ENCODE data around the gene BUB1B.
"Not testable (repeated sequence)": the region's sequence is repeated elsewhere in the genome, so short reads cannot be mapped to it uniquely, and the experiment has no call there.

The BUB1B gene

DNA sequence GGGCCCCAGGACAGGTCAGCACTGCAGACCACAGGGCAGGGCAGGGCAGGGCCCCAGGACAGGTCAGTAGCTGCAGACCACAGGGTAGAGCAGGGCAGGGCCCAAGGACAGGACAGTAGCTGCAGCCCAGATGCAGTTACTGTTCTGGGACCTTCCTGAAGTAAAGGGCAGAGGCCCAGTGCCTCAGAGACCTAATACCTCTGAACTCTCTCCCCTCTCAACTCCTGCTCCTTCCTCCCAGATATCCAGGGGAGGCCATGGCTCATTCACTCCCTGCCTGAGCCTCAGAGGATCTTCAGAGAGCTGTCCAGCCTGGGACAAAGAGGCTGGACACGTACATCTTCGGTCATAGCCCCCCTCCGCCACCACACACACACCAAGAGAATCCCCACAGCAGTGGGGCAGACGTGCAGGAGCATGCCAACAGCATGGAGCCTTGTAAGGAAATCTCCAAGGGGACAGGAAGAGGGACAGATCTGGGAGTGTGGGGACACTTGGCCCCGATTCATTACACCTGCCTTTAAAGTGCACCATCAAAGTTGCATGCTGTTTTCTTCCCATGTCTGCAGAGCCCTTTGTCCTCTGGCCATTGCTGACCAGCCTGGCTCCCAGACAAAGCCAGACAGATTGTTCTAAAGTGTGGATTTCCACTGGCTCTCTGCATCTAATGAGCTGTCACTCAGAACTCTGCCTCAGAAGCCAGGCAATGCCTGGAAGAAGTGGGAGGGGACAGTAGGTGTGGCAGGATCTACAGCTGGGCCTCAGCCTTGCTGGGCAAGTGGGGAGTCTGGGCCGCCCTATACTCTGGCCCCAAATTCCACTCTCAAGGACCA is 24.2 kb upstream of the BUB1B start:
- no peak for DNase-seq (ENCODE audit: low spot score)

DNA sequence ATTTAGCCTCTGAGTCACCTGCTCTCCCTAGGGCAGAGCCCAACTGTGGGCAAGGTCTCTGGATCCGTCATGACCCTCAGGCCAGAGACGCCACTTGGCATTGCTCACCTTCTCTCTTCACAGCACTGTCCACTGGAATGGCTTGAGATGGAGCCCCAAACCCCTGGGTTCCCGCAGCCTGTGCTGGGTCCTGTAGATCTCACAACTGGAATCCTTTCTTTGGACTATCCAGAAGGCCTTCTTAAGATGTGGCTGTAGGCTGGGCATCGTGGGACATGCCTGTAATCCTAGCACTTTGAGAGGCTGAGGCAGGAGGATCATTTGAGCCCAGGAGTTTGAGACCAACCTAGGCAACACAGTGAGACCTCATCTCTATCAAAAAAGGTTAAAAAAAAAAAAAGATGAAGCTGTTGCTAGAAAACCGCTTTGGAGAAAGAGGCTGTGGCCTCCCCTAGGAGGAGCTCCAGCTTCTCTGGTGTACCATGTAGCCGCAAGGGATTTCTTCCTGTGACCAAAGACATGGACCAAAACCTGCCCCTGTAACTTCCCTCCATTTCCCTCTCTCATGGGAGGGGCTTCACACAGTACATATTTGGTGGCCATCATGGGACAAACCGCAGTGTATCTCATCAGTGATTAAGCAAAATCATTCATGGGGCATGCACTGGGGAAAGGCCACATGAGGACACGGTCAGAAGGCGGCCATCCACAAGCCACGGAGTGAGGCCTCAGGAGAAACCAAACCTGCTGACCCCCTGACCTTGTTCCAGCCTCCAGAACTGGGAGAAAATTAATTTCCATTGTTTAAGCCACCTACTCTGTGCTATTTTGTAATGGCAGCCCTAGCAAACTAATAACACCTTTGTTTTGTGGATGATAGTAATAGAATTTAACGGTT is 23.3 kb upstream of the BUB1B start:
- no peak for DNase-seq (ENCODE audit: low spot score)

DNA sequence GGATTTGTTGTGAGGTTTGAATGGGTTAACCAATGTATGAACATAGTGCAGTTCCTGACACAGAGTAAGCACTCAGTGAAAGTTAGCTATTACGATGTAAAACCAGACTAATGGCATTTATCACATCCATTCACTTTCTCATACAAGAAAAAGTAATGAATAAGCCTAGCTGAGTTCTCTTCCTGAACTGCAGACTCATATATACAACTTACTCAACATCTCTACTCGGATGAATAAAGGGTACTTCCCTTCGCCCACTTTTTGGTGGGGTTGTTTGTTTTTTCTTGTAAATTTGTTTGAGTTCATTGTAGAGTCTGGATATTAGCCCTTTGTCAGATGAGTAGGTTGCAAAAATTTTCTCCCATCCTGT is 22.7 kb upstream of the BUB1B start:
- DNase-seq (ENCODE audit: low spot score), result not testable (repeated sequence)

DNA sequence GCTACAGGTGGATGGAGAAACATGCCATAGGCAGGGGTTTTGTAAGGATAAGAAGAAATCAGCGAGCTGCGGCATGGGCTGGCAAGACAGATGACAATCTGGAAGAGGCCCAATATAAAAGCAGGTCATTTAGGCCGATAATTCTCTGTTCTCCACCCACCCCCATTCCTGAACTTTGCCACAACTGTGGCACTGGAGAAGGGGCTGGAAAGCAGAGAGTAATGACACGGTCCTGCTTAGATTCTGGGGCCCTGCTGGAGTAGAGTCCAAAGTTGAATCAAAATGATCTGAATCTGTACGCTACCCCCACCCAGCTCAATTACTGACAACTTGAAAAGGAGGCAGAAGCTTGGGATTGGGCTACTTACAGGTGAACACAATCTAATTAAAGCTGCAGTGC is 18.4 kb upstream of the BUB1B start:
- DNase-seq (ENCODE audit: low spot score), result no peak

DNA sequence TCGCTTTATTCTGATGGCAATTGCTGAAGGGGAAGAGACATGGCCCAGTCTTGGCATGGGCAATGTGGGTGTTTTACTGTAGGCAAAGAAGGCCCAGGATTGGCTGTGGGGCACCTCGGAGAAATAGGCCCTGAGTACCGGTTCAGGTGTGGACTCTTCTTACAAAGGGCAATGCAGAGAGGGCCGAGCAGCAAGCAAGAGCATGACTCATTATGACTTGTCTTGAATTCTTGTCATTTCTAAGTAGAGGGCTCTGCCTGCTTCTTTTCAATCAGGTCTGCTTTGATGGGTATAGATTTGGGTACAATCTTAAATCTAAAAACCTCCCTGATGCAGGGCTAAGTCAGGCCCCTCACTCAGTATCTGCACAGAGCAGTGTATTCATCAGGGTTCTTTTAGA is 14.8 kb upstream of the BUB1B start:
- DNase-seq (ENCODE audit: low spot score), result peak; percentile 38

- DNase-seq (ENCODE audit: low spot score), result no peak
Observed at GRCh38 chr15:40149339-40149738, 11.5 kb upstream of the BUB1B start.

GRCh38 chr15:40150163-40150925 is 10.5 kb upstream of the BUB1B start:
- peak; percentile 29 for DNase-seq (ENCODE audit: low spot score)

GRCh38 chr15:40151499-40151898 is 9.4 kb upstream of the BUB1B start:
- DNase-seq (ENCODE audit: low spot score), result no peak

- DNase-seq (ENCODE audit: low spot score), result no peak
Observed at GRCh38 chr15:40151991-40152390, 8.9 kb upstream of the BUB1B start.

DNA sequence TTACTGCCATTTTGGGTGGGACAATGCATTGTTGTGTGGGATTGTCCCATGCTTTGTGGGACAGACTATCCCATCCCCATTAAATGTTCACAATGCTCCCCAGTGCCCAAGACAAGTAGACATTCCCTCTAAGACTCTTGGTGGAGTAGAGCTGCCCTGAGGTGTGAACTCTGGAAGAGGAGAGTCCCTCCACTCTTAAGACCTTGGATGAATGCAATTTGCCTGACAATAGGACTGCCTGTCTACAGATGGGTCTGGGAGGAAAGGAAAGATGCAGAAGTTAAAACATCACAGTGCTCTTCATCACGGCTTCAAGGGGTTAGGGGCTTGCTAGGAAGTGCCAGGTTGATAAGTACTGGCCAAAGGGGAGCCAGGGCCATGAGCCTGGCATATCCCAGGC is 6.0 kb upstream of the BUB1B start:
- not testable (repeated sequence) for DNase-seq (ENCODE audit: low spot score)

- DNase-seq (ENCODE audit: low spot score), result no peak
Observed at GRCh38 chr15:40155270-40155910, 5.5 kb upstream of the BUB1B start.

GRCh38 chr15:40157778-40158447 is 3.0 kb upstream of the BUB1B start:
- no peak for DNase-seq (ENCODE audit: low spot score)

GRCh38 chr15:40160021-40160420 is 848 bp upstream of the BUB1B start:
- no peak for DNase-seq (ENCODE audit: low spot score)

- no peak for DNase-seq (ENCODE audit: low spot score)
Observed at GRCh38 chr15:40161693-40162391, 973 bp downstream of the BUB1B start.

DNA sequence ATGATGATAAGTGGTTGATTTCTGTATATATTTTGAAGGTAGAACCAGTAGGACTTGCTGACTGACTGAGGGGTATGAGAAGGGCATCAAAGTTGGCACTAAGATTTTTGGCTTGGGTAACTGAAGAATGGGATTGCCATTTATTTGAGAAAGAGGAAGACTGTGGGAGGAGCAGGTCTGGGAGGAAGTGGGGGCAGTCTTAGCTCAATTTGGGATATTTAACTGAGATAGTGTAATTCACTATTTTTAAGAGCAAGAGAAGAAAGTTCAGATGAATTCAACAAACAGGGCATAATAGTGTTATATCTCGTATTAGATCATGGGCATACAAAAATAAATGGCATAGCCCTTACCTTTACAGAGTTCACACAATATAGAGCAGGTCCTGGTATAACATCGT is 1.7 kb downstream of the BUB1B start:
- no peak for DNase-seq (ENCODE audit: low spot score)

- no peak for DNase-seq (ENCODE audit: low spot score)
Observed at GRCh38 chr15:40163657-40164416, 3.0 kb downstream of the BUB1B start.

GRCh38 chr15:40167374-40167773 is 6.5 kb downstream of the BUB1B start:
- not testable (repeated sequence) for DNase-seq (ENCODE audit: low spot score)

DNA sequence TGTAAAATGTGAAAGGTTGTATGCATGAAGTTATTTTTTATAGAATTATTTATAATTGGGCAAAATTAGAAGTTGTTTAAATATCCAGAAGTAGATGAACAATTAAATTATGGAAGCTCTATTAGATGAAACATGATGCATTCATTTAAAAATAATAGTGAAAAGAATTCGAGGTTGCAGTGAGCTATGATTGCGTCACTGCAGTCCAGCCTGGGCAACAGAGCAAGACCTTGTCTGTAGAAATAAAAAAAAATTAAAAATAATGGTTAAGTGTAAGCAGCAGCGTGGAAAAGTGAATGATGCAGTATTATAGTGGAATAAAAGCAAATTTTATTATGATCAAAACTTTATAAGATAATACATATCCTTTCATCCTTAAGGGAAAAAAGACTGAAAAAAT is 14.3 kb downstream of the BUB1B start:
- DNase-seq (ENCODE audit: low spot score), result no peak

GRCh38 chr15:40182358-40183029 is 21.6 kb downstream of the BUB1B start:
- DNase-seq (ENCODE audit: low spot score), result no peak

Data from AG20443 (cell line).